Heart left ventricle (tissue), 13 donors: ENCODE measurements around the gene RPL7A.

Experiments
- CTCF ChIP-seq, 12 donors: fragments of 200-600 bp; sonication (generic) in 4 of 12; IDR thresholded peaks; one replicate each; pipeline versions ENCODE4 v1.5.0 to v1.8.0; 2018 to 2022; ENCODE audit warnings: antibody characterized with exemption in 12 of 12, mild to moderate bottlenecking in 5 of 12
- POLR2A ChIP-seq, 2 donors: fragments of 450-650 bp; IDR thresholded peaks; one replicate each; pipeline ENCODE4 v1.6.1; 2017; ENCODE audit warnings: antibody characterized with exemption in 2 of 2, mild to moderate bottlenecking in 2 of 2, moderate library complexity in 2 of 2
- donor health status: ischemic (EF 13 %, LVEDD 7.1; RV severe dilation, severe dysfunction).
- donor health status: DM: no; HTN: yes; CAD: no.
- donor health status: DM: no; HTN: no; CAD: no.
- donor health status: ischemic (EF 25% LVEDD 6.9; RV normal size, moderate dysfunction).
- donor health status: ischemic (EF 25% LVEDD 5.7; RV mildly dilated, moderate dysfunction).
- donor health status: ischemic (EF 35%, LVEDD 5.7; RV mildly dilated, moderate dysfunction).
- donor health status: nonischemic (EF 11% LVEDD 7.7; RV severe dilation, severe dysfunction).
- donor health status: DM: yes; HTN: yes; CAD: no.
- donor health status: PGD.
- donor health status: ischemic (EF 29% LVEDD 5.4; RV normal size, mild dysfunction).
- donor health status: nonischemic (EF 23%, LVEDD 6.1; RV moderate dilation, normal function).

DNA sequence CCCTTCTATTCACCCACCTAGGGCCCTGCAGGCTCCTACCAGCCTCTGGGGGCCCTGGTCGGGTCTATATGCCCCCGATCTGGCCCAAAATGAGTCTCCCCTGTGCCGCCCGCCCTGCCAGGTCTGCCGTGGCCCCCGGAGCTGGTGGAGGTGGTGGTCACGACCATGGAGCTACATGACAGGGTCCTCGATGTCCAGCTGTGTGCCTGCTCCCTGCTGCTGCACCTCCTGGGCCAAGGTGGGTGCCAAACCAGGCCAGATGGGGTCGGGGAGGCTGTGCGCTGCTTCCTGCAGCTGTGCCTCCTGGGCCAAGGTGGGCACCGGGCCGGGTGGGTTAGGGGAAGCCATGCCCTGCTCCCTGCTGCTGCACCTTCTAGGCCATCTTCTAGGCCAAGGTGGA lies 52.3 kb downstream of the RPL7A start:
- TF ChIP-seq CTCF (IDR thresholded peaks at IDR 0.05) = no peak
- no peak for TF ChIP-seq POLR2A (IDR thresholded peaks at IDR 0.05)
